ENCODE data around the gene PDCL3. TPM values are rescaled to one million over a fixed set of nuclear protein-coding genes. Genes with fewer than 3 reads are reported as not detected.

PDCL3 gene
- total and polyA plus RNA-seq, 2 experiments from 2014 or later: 28.1 to 72.4 TPM

- H3K27me3 ChIP-seq (ENCODE audit: insufficient read depth): no peaks in the 10 kb centered on the region
- H3K4me2 ChIP-seq: no peak overlapping the region
- peaks cover 2% of the 10 kb centered on the region; the same call in 1 of the 3 replicates for H3K4me1 Mint-ChIP-seq
- no peak overlapping the region for H2AFZ ChIP-seq
- peaks cover 1% of the 10 kb centered on the region for H3K27me3 Mint-ChIP-seq (ENCODE audit: insufficient read depth, low read depth, poor library complexity)
- peaks cover 5% of the 10 kb centered on the region; the same call in 1 of the 2 replicates for H3K9me2 ChIP-seq (ENCODE audit: insufficient read depth)
- H3K4me3 ChIP-seq: no peak overlapping the region
- no peaks in the 10 kb centered on the region for H4K20me1 ChIP-seq (replicated peaks; ENCODE audit: insufficient read depth)
- no peaks in the 10 kb centered on the region for H3F3A ChIP-seq (replicated peaks; ENCODE audit: low read depth)
- no peaks in the 10 kb centered on the region for H3K36me3 ChIP-seq (ENCODE audit: insufficient read depth)
- TF ChIP-seq JUNB (IDR thresholded peaks at IDR 0.05; ENCODE audit: unreplicated experiment) (no peak), REST (IDR thresholded peaks at IDR 0.05; ENCODE audit: unreplicated experiment) (no peak), NANOG (IDR thresholded peaks at IDR 0.05; ENCODE audit: borderline replicate concordance) (peak; percentile 71; the same call in 1 of the 2 replicates), ZNF114 (CRISPR knock-in tag; IDR thresholded peaks at IDR 0.05) (no peak), ETS1 (IDR thresholded peaks at IDR 0.05) (no peak)
- H3K4me3 Mint-ChIP-seq: no peak overlapping the region
- no peaks in the 10 kb centered on the region for H3K4me1 ChIP-seq (ENCODE audit: insufficient read depth)
- peak; percentile 62 for DNase-seq (ENCODE audit: low spot score)
- H3K9me3 Mint-ChIP-seq: peaks cover 17% of the 10 kb centered on the region
- no peak overlapping the region for H3K27ac ChIP-seq (ENCODE audit: low read depth)
- H3K79me2 ChIP-seq (replicated peaks; ENCODE audit: insufficient read depth): no peaks in the 10 kb centered on the region
- peak; percentile 66 for ATAC-seq
- H3K27ac Mint-ChIP-seq: no peak overlapping the region
- H3K36me3 Mint-ChIP-seq (ENCODE audit: low read depth): peaks cover 7% of the 10 kb centered on the region; the same call in 2 of the 3 replicates
Observed at GRCh38 chr2:100537918-100538317, 24.9 kb upstream of the PDCL3 start.

GRCh38 chr2:100539221-100539620, 23.6 kb upstream of the PDCL3 start:
- Histone ChIP-seq H4K20me1 (replicated peaks; ENCODE audit: insufficient read depth) (no peaks in the 10 kb centered on the region), H3K27me3 (ENCODE audit: insufficient read depth) (no peaks in the 10 kb centered on the region), H3K9me2 (ENCODE audit: insufficient read depth) (peaks cover 5% of the 10 kb centered on the region; the same call in 1 of the 2 replicates), H2AFZ (peak overlapping the region; percentile 72), H3K79me2 (replicated peaks; ENCODE audit: insufficient read depth) (no peaks in the 10 kb centered on the region), H3K4me1 (ENCODE audit: insufficient read depth) (no peaks in the 10 kb centered on the region), H3K36me3 (ENCODE audit: insufficient read depth) (no peaks in the 10 kb centered on the region; the same call in 1 of the 2 replicates), H3F3A (replicated peaks; ENCODE audit: low read depth) (no peaks in the 10 kb centered on the region), H3K27ac (ENCODE audit: low read depth) (no peak overlapping the region), H3K4me3 (no peak overlapping the region), H3K4me2 (no peak overlapping the region)
- peaks cover 1% of the 10 kb centered on the region for H3K27me3 Mint-ChIP-seq (ENCODE audit: insufficient read depth, low read depth, poor library complexity)
- DNase-seq (ENCODE audit: low spot score) (no peak), ATAC-seq (no peak)
- H3K4me1 Mint-ChIP-seq: peaks cover 2% of the 10 kb centered on the region; the same call in 1 of the 3 replicates
- no peak overlapping the region for H3K27ac Mint-ChIP-seq
- H3K9me3 Mint-ChIP-seq: peaks cover 27% of the 10 kb centered on the region
- H3K4me3 Mint-ChIP-seq: no peak overlapping the region
- TF ChIP-seq EZH2 (IDR thresholded peaks at IDR 0.05; ENCODE audit: low read depth, unreplicated experiment) (no peak), REST (IDR thresholded peaks at IDR 0.05; ENCODE audit: unreplicated experiment) (no peak), NANOG (IDR thresholded peaks at IDR 0.05; ENCODE audit: borderline replicate concordance) (no peak), POLR2AphosphoS5 (IDR thresholded peaks at IDR 0.05; ENCODE audit: low read depth) (no peak), ETS1 (IDR thresholded peaks at IDR 0.05) (no peak), ZNF331 (CRISPR knock-in tag; IDR thresholded peaks at IDR 0.05; ENCODE audit: low read depth) (no peak), JUNB (IDR thresholded peaks at IDR 0.05; ENCODE audit: unreplicated experiment) (no peak), STAT1 (IDR thresholded peaks at IDR 0.05; ENCODE audit: unreplicated experiment) (no peak), CREB1 (CRISPR knock-in tag; IDR thresholded peaks at IDR 0.05; ENCODE audit: low read depth) (no peak)
- peaks cover 17% of the 10 kb centered on the region for H3K36me3 Mint-ChIP-seq (ENCODE audit: low read depth)
